GF-D8 (cell line): ENCODE measurements around the gene TCERG1L.

Experiments used
- DNase-seq: peaks from one replicate; lab custom pipeline; 2025; lab: John Stamatoyannopoulos, UW

Gene TCERG1L

GRCh38 chr10:131270461-131271190 is 40.9 kb downstream of the TCERG1L start:
- DNase-seq, result no peak

GRCh38 chr10:131269776-131270460 is 41.6 kb downstream of the TCERG1L start:
- no peak for DNase-seq

GRCh38 chr10:131267814-131268095 is 43.8 kb downstream of the TCERG1L start:
- DNase-seq, result no peak

- DNase-seq, result no peak
Measured at GRCh38 chr10:131266936-131267813, 44.3 kb downstream of the TCERG1L start.

GRCh38 chr10:131264110-131264788 is 47.3 kb downstream of the TCERG1L start:
- no peak for DNase-seq

GRCh38 chr10:131261890-131262475 is 49.5 kb downstream of the TCERG1L start:
- DNase-seq, result no peak

GRCh38 chr10:131260452-131261211 is 50.9 kb downstream of the TCERG1L start:
- no peak for DNase-seq

- DNase-seq, result no peak
Measured at GRCh38 chr10:131260031-131260430, 51.5 kb downstream of the TCERG1L start.

- DNase-seq, result no peak
Measured at GRCh38 chr10:131259535-131259934, 52.0 kb downstream of the TCERG1L start.

- no peak for DNase-seq
Measured at GRCh38 chr10:131258256-131258655, 53.3 kb downstream of the TCERG1L start.

GRCh38 chr10:131257027-131257426 is 54.5 kb downstream of the TCERG1L start:
- DNase-seq, result no peak

GRCh38 chr10:131254859-131255252 is 56.7 kb downstream of the TCERG1L start:
- no peak for DNase-seq

- no peak for DNase-seq
Measured at GRCh38 chr10:131253931-131254858, 57.3 kb downstream of the TCERG1L start.

GRCh38 chr10:131252567-131253276 is 58.8 kb downstream of the TCERG1L start:
- no peak for DNase-seq

GRCh38 chr10:131251146-131251541 is 60.4 kb downstream of the TCERG1L start:
- no peak for DNase-seq

- no peak for DNase-seq
Measured at GRCh38 chr10:131250454-131251145, 60.9 kb downstream of the TCERG1L start.

GRCh38 chr10:131249955-131250344 is 61.6 kb downstream of the TCERG1L start:
- DNase-seq, result no peak

- no peak for DNase-seq
Measured at GRCh38 chr10:131249238-131249954, 62.1 kb downstream of the TCERG1L start.
